Stimulated activated CD8-positive, alpha-beta memory T cell treated with anti-CD3 and anti-CD28 coated beads, Interleukin-7, amount 100 ng/mL, for 48 hours (primary cell): Measurements from ENCODE around the gene SNRNP48.

ENCODE experiments used
- DNase-seq, 2 donors: peaks; one replicate each; pipeline ENCODE4 v3.0.0-alpha.2; 2020; ENCODE audit warnings: low read depth in 1 of 2; ENCODE audit errors: extremely low read depth in 1 of 2

Gene SNRNP48, protein sequence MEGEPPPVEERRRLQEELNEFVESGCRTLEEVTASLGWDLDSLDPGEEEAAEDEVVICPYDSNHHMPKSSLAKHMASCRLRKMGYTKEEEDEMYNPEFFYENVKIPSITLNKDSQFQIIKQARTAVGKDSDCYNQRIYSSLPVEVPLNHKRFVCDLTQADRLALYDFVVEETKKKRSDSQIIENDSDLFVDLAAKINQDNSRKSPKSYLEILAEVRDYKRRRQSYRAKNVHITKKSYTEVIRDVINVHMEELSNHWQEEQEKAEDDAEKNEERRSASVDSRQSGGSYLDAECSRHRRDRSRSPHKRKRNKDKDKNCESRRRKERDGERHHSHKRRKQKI

DNA sequence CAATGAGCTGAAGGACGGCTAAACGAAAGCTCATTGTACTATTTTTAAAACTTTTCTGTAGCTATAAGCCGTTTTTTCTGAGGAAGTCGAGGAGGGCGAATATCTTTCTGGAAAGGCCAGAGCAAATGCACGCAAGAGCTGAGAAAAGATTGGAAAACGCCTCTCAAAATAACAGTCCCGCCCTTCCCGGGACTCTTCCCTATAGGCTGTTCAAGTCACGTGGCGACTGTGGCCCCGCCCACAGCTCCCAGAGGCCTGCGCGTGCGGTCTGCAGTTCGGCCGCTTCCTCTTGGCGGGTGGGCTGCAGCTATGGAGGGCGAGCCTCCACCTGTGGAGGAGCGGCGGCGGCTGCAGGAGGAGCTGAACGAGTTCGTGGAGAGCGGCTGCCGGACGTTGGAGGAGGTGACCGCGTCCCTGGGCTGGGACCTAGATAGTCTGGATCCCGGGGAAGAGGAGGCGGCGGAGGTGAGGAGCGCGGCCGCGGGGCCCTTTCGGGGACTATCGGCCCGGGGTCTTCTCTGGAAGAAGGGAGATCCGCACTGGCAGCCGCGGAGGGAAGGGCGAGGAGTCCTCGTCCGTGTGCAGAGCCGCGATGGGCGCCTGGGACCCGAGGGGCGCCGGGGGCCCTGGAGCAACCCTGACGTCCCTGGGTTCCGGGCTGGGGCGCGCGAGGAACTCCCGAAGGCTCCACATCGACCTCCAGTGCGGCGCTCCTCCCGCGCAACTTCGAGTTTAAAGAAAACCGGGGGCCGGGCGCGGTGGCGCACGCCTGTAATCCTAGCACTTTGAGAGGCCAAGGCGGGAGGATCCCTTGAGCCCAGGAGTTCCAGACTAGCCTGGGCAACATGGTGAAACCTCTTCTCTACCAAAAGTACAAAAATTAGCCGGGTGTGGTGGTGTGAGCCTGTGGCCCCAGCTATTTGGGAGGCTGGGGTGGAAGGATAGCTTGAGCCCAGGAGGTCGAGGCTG, at the start of gene SNRNP48:
SNRNP48 (plus strand) TSS at position 250 of the 969 bp plus-strand sequence; CDS start at position 310, 60 bp downstream.
- DNase-seq, result peak; percentile 83 to 89

DNA sequence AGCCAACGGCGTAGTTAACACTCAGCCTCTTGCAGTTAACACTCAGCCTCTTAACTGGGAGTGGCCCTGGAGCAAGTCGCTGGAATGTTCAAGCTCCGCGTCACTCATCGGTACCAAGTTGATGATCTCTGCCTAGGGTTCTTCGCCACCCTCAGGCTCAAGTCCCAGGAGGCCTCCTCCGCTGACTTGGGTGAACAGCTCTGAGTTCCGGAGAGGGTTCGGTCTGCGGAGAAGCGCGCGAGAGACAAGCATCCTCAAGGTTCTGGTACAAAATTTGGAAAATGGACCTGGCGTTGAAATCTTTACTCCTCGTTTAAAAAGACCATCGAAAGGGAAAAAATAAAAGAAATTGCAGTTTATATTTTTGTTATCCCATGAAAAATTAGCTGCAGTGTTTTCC, 49.4 kb upstream of the SNRNP48 start:
- DNase-seq, result no peak

DNA sequence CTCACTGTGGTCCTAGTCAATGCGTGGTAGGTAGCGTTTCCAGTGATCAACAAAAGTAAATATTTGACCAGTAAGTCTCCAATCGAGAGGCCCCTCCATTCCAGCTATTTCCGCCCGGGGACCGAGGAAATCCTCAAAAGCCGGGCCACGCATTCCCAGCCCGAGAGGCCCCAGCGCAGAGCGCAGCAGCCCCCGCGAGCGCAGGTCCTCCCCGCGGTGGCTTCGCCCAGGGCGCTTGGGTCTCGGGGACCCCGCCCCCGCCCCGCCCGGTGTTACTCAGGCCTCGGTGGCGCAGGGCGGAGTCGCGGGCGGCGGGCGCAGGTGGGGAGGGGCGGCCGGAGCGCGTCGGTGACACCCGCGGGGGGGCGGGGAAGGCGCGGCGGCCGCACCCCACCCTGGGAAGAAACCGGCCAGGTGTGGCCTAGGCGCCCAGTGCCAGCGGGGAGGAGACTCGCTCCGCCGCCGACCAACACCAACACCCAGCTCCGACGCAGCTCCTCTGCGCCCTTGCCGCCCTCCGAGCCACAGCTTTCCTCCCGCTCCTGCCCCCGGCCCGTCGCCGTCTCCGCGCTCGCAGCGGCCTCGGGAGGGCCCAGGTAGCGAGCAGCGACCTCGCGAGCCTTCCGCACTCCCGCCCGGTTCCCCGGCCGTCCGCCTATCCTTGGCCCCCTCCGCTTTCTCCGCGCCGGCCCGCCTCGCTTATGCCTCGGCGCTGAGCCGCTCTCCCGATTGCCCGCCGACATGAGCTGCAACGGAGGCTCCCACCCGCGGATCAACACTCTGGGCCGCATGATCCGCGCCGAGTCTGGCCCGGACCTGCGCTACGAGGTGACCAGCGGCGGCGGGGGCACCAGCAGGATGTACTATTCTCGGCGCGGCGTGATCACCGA, 48.6 kb upstream of the SNRNP48 start, which contains the start of gene DSP:
DSP (plus strand) TSS at position 497 of the 890 bp plus-strand sequence; CDS start at position 742, 245 bp downstream.
- DNase-seq, result peak in 1 of 2 donors; percentile 7

DNA sequence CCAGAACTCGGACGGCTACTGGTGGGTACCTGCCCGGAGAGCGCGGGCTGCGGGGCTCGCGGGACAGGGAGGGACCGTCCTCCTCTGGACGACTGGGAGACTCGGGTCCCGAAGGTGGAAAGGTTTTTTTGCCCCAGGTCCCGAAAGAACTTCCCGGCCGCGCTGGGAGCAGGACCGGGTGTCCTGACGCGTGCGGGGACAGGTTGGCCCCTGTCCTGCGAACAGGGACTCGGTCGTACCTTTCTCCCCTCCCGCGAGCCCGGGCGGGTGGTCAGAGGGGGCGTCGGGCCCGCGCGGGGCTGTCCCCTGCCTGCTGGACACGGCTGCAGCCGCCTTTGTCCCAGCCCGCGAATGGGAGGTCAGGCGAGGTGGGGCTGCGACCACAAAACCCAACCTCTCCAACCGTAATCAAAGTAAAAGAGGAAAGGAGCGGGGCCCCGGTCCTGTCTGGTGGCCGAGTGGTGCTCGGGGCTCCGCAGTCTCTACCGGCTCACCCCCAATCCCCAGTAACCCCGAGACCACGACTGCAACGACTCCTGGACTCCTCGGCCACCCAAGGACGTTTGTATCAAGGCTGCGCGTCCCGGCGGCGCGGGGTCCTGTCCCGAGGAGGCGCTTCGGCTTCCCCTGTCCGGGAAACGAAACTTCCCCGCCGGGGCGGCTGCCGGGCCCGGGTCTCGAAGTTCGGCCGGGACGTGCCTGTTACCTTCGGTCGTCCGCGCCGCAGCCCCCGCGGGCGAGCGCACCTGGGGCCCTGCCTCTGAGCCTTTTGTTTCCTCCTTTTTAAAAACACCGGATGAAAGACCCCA, 47.7 kb upstream of the SNRNP48 start:
- no peak for DNase-seq

DNA sequence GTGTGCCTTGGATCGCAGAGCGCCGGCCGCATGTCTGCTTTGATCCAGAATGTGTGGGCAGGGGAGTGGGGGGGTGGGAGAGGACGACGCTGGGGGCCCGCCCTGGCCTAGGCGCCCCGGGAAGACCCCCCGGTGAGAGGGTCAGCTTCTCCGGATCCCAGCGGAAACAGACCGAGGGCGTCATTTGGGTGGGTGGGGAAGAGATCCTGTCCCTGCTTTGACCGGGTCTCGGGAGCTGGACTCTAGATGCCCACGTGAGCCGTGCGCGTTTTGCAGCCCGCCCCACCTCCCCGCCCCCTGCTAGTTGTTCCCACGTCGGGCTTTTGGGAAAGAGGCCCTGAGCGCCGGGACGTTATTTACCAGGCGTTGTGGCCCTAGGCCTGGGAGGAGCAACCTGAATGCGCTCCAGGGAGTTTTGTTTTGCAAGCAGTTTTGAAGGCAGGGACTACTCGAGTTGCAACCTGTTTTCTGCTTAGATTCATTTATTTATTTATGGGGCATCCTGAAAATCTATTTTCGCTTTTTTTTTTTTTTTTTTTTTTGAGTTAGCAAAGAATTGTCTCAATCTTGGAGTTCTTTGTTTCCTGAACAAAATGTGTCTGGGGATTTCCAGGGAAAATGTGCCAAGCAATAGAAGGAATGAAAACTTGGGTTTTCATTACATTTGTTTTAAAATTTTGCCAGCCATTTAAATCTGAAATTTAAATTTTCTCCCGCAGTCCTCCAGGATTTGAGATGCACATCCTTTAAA, 46.9 kb upstream of the SNRNP48 start:
- no peak for DNase-seq

DNA sequence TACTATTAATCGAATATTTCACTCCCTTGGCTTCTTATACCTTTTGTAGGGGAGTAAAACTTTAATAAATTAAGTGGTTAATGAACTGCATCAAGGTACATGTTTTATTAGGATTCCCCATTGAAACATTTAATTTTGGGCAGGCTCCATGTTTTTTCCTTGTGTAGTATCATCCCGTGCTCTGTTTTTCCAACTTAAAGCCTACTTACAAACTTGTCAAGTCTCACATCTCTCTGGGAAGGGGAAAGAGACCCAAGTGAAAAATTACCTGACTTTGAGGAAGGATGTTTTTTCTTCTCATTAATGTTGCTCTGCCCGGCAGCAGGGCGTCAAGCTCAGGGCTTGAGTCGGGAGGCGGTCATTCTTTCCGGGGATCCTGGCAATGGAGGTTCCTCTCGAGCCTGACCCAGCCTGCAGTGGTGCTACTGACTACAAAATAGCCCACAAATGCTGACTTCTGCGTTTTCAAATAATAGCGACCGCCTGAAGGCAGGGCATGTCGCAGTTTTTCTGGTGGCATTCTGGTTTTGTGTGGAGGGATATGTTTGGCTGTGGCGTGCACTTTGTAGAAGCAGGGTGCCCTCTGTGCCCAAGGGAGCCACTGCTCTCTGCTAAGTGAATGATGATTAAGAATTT, 46.1 kb upstream of the SNRNP48 start:
- no peak for DNase-seq

DNA sequence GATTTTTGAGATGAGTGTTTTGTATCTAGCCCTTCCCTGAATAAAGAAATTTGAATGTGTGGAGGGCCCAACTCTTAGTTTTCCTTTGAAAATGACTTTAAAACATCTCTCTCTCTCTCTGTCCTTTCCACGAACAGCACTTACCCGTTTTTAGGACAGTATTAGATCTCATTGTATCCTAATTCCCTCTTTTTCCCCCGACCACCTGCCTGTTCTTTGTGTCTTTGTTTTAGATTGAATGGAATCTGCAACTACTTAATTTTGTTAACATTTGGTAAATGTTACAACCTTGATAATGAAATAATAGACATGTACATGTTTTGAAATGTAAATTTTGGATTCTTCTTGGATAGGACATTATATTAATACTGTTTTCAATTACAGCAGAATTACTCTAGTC, 45.4 kb upstream of the SNRNP48 start:
- DNase-seq, result no peak

DNA sequence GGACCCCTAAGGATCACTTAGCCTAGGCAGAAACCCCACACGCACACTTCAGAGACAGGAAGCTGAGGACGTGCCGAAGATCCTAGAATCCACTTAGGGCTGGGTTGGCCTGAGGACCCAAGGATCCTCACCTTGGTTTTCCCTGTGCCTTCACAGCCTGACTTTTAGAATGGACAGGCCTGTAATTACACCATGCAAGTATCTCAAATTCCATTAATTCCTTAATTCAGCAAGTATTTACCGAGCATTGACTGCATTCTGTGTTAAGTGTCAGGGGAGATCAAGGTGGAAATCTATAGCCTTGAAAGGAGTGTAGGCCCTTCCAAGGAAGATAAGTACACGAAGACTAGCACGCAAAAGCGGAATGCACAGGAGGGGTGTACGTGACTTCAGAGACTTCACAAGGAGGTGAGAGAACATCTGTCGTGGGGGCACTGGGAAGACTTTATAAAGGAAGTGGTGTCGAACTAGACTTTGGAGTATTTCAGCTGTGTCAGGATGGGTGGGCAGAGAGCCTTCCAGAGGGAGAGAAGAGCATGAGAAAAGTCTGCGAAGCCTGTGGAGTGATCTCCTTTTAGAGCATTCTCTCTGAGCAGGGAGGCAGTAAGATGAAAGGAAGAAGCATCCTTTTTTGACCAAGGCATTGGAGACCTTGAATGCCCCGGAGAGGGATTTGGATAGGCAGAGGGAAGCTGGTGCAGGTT, 44.5 kb upstream of the SNRNP48 start:
- DNase-seq, result no peak

DNA sequence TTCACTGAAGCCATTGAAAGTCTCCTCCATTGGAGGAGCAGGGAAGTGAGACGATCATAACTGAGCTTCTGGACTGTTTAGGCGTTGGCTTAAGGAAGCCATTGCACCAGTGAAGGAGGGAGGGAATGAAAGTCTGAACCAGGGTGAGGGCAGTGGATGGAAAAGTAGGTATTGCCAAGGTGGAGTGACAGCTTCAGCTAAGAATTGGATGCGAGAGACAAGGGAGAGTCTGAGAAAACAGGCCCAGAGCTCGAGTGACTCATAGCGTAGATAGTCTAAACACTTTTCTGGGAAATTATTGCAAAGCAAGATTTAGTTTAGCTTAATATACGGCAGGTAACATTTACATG, 44.0 kb upstream of the SNRNP48 start:
- DNase-seq, result no peak

DNA sequence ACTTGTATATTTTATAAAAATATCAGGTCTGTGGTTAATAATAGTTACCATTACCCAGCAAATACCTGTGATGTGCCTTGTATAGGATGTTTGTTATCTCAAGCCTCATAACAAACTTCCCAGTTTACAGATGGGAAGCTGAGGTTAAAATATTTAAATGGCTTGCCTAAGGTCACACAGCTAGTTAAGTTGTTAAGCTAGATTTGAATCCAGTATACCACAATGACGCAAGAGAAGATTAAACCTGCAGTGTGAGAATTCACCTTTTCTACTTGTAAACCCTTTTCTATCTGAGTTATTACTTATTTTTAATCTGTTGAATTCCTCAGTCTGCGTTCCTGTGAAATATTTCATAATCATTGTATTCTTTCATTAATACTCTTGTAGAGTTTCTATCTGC, 43.6 kb upstream of the SNRNP48 start:
- no peak for DNase-seq

DNA sequence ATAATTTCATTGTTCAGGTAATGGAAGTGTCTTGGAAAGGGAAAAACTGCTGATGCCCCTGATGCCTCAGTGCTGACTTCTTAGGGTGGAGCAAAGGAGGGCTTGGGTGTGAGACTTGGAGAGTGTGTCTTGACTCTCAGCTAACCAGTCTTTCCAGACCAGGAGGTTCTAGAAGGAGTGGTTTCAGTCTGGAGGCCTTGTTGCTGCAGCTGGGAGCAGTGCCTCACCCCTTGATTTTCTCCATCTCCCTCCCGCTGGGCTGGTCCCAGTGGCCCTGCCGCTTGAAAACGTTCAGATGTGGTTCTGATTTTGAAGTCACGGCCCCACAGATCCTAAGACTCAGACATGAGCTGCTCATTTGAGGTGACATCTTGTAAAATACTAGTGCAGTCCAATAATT, 43.1 kb upstream of the SNRNP48 start:
- no peak for DNase-seq

DNA sequence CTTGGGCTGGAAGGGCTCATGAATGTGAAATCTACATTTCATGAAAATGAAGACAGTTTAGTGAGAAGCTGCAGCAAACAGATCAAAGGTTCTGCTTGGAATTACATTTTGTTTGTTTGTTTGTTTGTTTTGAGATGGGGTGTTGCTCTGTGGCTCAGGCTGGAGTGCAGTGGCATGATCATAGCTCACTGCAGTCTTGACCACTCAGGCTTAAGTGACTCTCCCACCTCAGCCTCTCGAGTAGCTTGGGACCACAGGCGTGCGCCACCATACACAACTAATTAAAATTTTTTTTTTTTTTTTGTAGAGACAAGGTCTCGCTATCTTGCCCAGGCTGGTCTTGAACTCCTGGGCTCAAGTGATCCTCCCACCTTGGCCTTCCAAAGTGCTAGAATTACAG, 42.7 kb upstream of the SNRNP48 start:
- DNase-seq, result no peak

DNA sequence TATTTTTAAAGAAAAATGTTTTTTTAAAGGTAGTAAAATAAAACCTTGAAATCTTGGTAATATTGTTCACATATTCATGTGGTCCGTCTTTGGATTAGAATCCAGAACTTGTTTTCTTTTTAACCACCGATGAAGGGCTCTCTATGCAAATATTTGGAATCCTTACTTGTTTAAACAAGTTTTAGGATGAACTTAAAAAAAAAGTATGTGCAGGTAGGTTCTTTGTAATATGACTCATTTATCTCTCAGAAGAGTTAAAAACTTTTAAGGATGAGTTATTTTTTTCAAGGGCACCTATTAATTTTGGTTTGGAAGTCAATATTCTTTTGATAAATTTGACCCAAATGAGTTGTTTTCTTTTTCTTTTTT, 39.6 kb upstream of the SNRNP48 start:
- DNase-seq, result no peak

DNA sequence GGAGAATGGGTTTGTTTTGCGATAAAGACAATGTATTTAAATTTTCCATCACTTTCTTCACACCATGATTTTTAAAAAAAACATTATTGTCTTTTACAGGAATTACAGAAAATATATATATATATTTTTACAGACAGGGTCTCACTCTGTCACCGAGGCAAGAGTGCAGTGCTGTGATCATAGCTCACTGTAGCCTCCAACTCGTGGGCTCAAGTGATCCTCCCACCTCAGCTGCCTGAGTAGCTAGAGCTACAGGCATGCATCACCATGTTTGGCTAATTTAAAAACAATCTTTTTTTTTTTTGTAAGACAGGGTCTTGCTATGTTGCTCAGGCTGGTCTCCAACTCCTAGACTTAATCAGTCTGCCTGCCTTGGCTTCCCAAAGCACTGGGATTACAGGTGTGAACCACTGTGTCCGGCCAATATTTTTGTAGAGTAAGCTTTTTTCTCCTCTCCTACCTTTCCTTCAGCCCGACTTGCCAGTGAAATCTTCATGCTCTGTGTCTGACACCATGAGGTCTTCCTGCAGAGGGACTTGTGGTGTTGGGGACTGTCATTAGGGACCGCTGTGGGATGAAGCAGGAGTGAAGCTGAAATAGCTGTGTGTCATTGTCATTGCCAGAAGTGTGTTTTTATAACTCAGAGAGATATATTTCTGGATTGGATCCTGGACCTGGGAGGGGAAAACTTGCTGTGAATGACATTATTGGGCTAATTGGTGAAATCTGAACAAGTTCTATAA, 35.3 kb upstream of the SNRNP48 start:
- DNase-seq, result no peak

DNA sequence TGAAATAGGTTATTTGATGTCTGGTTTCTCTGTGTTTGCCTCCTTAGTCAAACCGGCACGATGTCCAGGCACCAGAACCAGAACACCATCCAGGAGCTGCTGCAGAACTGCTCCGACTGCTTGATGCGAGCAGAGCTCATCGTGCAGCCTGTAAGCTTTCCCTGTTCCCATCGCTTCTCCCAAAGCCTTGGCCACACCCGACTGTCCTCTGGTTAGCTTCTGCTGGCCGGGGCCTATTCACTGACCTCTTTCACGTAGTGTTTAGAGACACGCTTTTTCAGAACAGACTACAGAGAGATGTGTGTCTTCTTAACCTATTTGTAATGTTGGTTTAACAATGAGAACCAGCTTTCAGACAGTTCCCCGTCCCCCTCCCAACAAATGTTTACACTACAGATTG, 34.3 kb upstream of the SNRNP48 start:
- DNase-seq, result no peak

DNA sequence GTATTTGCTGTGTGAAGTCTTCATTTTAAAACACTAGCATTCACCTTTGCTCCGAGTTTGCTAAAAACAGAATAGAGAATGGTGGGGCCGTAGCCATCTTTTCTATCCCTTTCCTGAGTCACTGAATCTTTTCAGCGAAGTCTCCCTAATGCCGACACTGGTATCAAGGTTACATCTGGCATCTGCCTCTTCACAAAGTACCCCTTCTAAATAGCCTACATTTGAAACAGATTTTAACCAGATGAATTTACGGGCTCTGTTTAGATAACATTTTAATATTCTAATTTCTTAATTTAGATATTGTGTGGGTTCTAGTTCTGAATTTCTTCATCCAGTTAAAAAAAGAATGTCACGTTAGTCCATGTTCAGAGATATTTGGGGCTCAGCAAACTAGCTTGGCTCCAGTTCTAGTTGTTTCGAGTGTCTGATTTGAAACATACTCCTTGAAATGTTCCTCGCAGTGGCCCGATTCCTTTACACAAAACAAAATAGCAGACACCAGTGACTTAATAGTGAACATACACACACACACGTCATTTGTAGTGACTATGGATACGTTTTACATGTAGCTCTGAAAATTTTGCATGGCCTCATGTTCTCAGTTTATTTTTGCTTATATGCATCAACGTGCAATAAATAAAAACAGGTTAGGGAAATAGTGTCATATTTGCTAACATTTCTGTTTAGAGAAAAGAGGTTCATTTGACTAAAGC, 33.4 kb upstream of the SNRNP48 start:
- no peak for DNase-seq

DNA sequence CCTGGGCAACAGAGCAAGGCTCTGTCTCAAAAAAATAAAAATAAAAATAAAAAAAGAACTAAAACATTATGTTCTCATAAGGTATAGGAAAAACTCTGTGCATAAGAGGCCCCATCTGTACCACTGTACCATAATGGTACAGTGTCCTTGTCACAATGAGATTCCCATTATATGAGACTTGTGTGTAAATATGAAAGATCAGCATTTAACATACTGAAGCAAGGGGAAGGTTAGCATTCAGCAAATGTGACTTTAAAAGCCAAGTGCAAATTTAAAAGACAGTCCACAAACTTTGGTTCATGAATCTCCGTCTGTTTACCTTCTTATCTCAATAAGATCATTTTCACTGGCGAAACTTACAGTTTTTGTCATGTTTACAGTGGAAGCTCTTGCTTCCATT, 32.3 kb upstream of the SNRNP48 start:
- DNase-seq, result no peak
